Mesothelial cell of epicardium (in vitro differentiated cells): ENCODE data around the gene METTL4. TPM values are rescaled to one million over a fixed set of nuclear protein-coding genes. Genes with fewer than 3 reads are reported as not detected.

ENCODE experiments used
- DNase-seq, 2 experiments: peaks; one replicate each; pipeline ENCODE4 v3.0.0; 2021; ENCODE audit warnings: low spot score in 2 of 2; ENCODE audit not compliant: unreplicated experiment in 2 of 2
- H3K27ac Mint-ChIP-seq: 2 replicates; pipeline ENCODE4 v1.8.0; 2021; ENCODE audit warnings: mixed read lengths
- H3K27me3 Mint-ChIP-seq: 2 replicates; pipeline ENCODE4 v1.8.0; 2021; ENCODE audit warnings: low read depth, mixed read lengths
- H3K36me3 Mint-ChIP-seq: 2 replicates; pipeline ENCODE4 v1.8.0; 2021; ENCODE audit warnings: mixed read lengths
- H3K4me1 Mint-ChIP-seq: 2 replicates; pipeline ENCODE4 v1.8.0; 2021; ENCODE audit warnings: mixed read lengths
- H3K4me3 Mint-ChIP-seq: 2 replicates; pipeline ENCODE4 v1.8.0; 2021; ENCODE audit warnings: mild to moderate bottlenecking, moderate library complexity, mixed read lengths
- H3K9me3 Mint-ChIP-seq: 2 replicates; pipeline ENCODE4 v1.8.0; 2021; ENCODE audit warnings: mixed read lengths
- total RNA-seq: library from RNA; stranded (reverse); gene quantifications from 3 replicates; pipeline ENCODE4 v1.2.1, GENCODE V29; 2021
- TF ChIP-seq, protein P1 (sequence below): fragments of 200-600 bp; sonication (generic); IDR thresholded peaks from one replicate; pipeline ENCODE4 v1.5.0; 2021; ENCODE audit warnings: antibody characterized with exemption; ENCODE audit not compliant: unreplicated experiment

Gene METTL4
- total RNA-seq, 1 donor from 2014 or later = 10.7 TPM

DNA sequence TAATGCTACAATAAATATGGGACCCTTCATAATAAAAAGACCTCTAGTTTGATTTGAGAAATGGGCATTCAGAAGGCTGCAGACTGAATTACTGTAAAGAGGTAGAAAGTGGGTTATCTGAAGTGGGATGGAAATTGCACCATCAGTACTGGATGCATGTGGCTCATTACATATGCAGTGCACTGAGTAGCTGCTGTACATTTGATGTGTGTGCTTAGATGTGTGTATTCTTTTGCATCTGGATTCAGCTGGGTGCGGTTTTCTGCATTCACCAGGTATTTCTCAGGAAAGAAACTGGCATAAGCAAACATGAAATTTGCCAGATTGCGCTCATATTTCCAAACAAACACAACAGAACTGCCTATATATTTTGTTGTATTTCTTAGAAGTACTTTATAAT is 38.3 kb upstream of the METTL4 start:
- peaks cover 15% of the 10 kb centered on the region for H3K36me3 Mint-ChIP-seq
- H3K27me3 Mint-ChIP-seq = no peaks in the 10 kb centered on the region
- H3K9me3 Mint-ChIP-seq = no peaks in the 10 kb centered on the region
- DNase-seq = no peak
- TF ChIP-seq, protein P1, sequence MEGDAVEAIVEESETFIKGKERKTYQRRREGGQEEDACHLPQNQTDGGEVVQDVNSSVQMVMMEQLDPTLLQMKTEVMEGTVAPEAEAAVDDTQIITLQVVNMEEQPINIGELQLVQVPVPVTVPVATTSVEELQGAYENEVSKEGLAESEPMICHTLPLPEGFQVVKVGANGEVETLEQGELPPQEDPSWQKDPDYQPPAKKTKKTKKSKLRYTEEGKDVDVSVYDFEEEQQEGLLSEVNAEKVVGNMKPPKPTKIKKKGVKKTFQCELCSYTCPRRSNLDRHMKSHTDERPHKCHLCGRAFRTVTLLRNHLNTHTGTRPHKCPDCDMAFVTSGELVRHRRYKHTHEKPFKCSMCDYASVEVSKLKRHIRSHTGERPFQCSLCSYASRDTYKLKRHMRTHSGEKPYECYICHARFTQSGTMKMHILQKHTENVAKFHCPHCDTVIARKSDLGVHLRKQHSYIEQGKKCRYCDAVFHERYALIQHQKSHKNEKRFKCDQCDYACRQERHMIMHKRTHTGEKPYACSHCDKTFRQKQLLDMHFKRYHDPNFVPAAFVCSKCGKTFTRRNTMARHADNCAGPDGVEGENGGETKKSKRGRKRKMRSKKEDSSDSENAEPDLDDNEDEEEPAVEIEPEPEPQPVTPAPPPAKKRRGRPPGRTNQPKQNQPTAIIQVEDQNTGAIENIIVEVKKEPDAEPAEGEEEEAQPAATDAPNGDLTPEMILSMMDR = no peak
- no peak overlapping the region for H3K4me3 Mint-ChIP-seq
- no peak overlapping the region for H3K27ac Mint-ChIP-seq
- H3K4me1 Mint-ChIP-seq = no peaks in the 10 kb centered on the region

DNA sequence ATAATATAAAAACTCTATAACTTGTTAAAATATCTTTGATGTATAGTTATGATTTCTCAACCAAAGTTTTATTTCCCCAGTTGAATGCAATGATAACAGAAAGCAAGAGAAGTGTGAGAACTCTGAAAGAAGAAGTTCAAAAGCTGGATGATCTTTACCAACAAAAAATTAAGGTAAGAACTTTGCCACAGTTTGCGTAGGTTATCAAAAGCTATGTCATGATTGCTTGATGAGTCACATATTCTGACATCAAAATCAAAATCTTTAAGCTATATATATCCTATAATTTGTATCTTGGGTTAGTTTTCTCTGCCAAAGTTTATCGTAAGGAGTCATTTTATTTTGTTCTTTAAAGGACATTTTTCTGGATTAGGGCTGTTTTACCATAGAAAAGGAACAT is 35.0 kb upstream of the METTL4 start:
- H3K36me3 Mint-ChIP-seq = peaks cover 1% of the 10 kb centered on the region
- no peaks in the 10 kb centered on the region for H3K4me1 Mint-ChIP-seq
- TF ChIP-seq, protein P1 = no peak

DNA sequence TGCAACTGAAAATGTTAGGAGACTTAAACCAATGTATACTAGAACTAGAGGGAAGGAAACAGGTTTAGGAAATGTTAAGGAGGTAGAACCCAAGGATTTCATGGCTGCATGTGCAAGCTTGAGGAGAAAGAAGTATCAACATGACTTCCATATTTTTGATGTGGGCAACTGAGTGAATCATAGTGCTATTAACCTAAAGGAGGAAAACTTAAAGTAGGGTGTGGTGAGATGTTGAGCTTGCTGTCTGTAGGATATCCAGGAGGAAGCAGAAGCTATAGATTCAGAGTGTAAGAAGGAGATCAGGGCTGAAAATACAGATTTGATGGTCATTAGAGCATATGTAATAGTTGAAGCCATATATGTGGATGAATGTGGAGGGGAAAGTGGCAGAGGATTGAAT is 31.5 kb upstream of the METTL4 start:
- no peaks in the 10 kb centered on the region for H3K4me1 Mint-ChIP-seq
- no peaks in the 10 kb centered on the region for H3K9me3 Mint-ChIP-seq
- peaks cover 7% of the 10 kb centered on the region for H3K36me3 Mint-ChIP-seq
- TF ChIP-seq, protein P1 = no peak
- H3K27ac Mint-ChIP-seq = no peak overlapping the region
- H3K4me3 Mint-ChIP-seq = no peak overlapping the region
- no peaks in the 10 kb centered on the region for H3K27me3 Mint-ChIP-seq
- no peak for DNase-seq

More for the DNA sequence above, 35.0 kb upstream of the METTL4 start:
- no peaks in the 10 kb centered on the region for H3K9me3 Mint-ChIP-seq
- no peaks in the 10 kb centered on the region for H3K27me3 Mint-ChIP-seq
- H3K4me3 Mint-ChIP-seq = no peak overlapping the region
- H3K27ac Mint-ChIP-seq = no peak overlapping the region
- no peak for DNase-seq

DNA sequence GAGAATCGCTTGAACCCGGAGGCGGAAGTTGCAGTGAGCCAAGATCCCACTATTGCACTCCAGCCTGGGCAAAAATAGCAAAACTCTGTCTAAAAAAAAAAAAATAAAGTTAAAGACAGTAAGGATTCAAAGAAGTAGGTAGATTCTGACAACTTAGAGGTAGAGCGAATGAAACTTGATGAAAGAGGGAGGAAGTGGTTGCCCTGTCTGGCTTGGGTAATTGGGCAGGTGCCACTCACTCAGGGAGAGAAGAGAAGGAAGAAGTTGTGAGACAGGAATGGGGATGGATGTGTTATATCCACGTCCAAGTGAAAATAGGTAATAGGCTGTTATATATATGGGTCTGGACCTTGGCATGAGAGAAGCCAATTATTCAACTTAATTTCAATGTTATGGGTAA is 26.3 kb upstream of the METTL4 start:
- Mint-ChIP-seq H3K27ac (no peak overlapping the region), H3K4me1 (no peaks in the 10 kb centered on the region), H3K9me3 (peaks cover 4% of the 10 kb centered on the region), H3K36me3 (peaks cover 18% of the 10 kb centered on the region), H3K27me3 (no peaks in the 10 kb centered on the region), H3K4me3 (no peak overlapping the region)
- TF ChIP-seq, protein P1 = no peak
- no peak for DNase-seq

DNA sequence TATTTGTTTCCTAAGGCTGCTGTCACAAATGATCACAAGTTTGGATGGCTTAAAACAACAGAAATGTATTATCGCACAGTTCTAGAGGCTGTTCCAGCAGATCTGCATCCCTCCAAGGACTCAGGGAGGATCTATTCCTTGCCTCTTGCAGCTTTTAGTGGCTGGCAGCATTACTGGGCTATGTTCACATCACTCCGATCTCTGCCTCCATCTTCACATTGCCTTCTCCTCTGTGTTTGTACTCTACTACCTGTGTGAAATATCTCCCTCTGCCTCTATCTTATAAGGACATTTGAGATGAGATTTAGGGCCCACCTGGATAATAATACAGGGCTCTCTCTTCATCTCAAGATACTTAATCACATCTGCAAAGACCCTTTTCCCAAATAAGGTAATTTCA is 19.0 kb upstream of the METTL4 start:
- Mint-ChIP-seq H3K36me3 (peaks cover 5% of the 10 kb centered on the region), H3K9me3 (no peaks in the 10 kb centered on the region), H3K4me1 (no peaks in the 10 kb centered on the region), H3K27ac (no peak overlapping the region), H3K27me3 (no peaks in the 10 kb centered on the region), H3K4me3 (no peak overlapping the region)
- DNase-seq = no peak
- TF ChIP-seq, protein P1 = no peak
